OCI-LY7 (cell line): ENCODE results near the gene BHLHA15.
A peak's percentile ranks its signal among the peaks of the same experiment; 100 is the strongest.

Source experiments
- CTCF ChIP-seq: fragments of 200-600 bp; sonication (generic); conservative IDR thresholded peaks from 2 replicates; pipeline ENCODE4 v1.5.1; 2014; ENCODE audit warnings: mild to moderate bottlenecking, antibody characterized with exemption, low read length, moderate library complexity, mixed read lengths
- EZH2phosphoT487 ChIP-seq: fragments of 200-600 bp; sonication (generic); IDR thresholded peaks from 2 replicates; pipeline ENCODE4 v1.6.1; 2018; ENCODE audit warnings: low read depth, borderline replicate concordance, mild to moderate bottlenecking, mixed run types, antibody characterized with exemption, low read length, moderate library complexity, mixed read lengths

DNA sequence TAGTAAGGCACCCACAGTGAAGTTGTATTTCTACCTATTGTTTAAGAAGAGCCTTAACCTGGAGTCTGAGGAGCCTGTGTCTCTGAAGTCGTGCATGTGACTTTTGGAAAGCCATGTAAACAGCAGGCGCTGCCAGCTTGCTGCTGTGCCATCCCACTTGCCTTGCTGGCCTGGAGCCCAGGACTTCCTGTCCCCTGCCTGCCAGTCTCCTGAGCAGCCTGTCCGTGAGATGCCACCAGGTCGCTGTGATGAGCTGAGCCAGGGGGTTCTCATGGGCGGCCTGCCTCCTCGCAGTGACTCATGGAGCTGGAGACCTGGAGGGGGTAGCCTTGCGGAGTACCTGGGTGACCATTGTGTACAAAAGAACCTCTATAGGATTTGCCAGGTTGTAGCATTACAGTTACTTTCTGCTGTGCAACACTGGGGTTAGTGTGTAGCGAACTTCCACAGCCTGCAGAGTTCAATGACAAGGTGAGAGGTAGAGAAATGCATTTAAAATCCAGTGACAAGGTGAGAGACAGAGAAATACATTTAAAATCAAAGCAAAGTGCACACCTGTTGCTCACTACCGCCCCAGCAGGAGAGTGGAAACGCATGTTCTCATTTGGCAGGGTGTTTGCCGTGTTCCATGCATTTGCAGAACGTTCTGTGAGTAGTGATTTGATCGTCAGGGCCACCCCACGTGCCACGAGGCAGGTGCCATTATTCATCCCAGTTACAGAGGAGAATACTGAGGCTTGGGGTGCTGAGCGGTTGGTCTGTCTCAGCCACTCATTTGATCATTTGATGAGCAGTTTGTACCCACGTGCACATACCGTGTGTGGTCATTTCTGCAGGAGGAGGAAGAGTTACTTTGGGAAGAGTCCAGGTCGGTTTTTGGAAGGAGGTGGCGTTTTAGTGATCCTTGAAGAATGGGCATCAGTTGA, 36.6 kb upstream of the BHLHA15 start:
- TF ChIP-seq CTCF (peak; percentile 58), EZH2phosphoT487 (no peak)
